ENCODE results near the gene SIX1.

GRCh38 chr14:60630129-60630528 lies 19.1 kb downstream of the SIX1 start:
- TF ChIP-seq EZH2 (IDR thresholded peaks at IDR 0.05; ENCODE audit: insufficient read depth, poor library complexity, severe bottlenecking) (no peak), EZH2phosphoT487 (IDR thresholded peaks at IDR 0.05; ENCODE audit: insufficient read depth, low read depth) (no peak)
